ENCODE measurements around the gene ADAMTS17.

The ADAMTS17 gene

GRCh38 chr15:100022391-100022790 is 319.4 kb downstream of the ADAMTS17 start:
- DNase-seq (ENCODE audit: low read depth): no peak

- no peak for DNase-seq (ENCODE audit: low read depth)
Measured at GRCh38 chr15:100021653-100022052, 320.1 kb downstream of the ADAMTS17 start.

GRCh38 chr15:100020614-100021013 is 321.2 kb downstream of the ADAMTS17 start:
- no peak for DNase-seq (ENCODE audit: low read depth)

GRCh38 chr15:100020189-100020588 is 321.6 kb downstream of the ADAMTS17 start:
- DNase-seq (ENCODE audit: low read depth): no peak

GRCh38 chr15:100019601-100020000 is 322.2 kb downstream of the ADAMTS17 start:
- DNase-seq (ENCODE audit: low read depth): no peak

GRCh38 chr15:100018191-100018590 is 323.6 kb downstream of the ADAMTS17 start:
- no peak for DNase-seq (ENCODE audit: low read depth)

GRCh38 chr15:100017140-100017539 is 324.6 kb downstream of the ADAMTS17 start:
- no peak for DNase-seq (ENCODE audit: low read depth)

- DNase-seq (ENCODE audit: low read depth): no peak
Measured at GRCh38 chr15:100016632-100017031, 325.1 kb downstream of the ADAMTS17 start.

GRCh38 chr15:100011235-100011634 is 330.5 kb downstream of the ADAMTS17 start:
- DNase-seq (ENCODE audit: low read depth): no peak

GRCh38 chr15:100009372-100009771 is 332.4 kb downstream of the ADAMTS17 start:
- no peak for DNase-seq (ENCODE audit: low read depth)

- no peak for DNase-seq (ENCODE audit: low read depth)
Measured at GRCh38 chr15:100008258-100008657, 333.5 kb downstream of the ADAMTS17 start.

GRCh38 chr15:100007609-100008008 is 334.2 kb downstream of the ADAMTS17 start:
- no peak for DNase-seq (ENCODE audit: low read depth)

GRCh38 chr15:100005715-100006114 is 336.1 kb downstream of the ADAMTS17 start:
- no peak for DNase-seq (ENCODE audit: low read depth)

- no peak for DNase-seq (ENCODE audit: low read depth)
Measured at GRCh38 chr15:100005013-100005412, 336.8 kb downstream of the ADAMTS17 start.

GRCh38 chr15:100002787-100003536 is 338.8 kb downstream of the ADAMTS17 start:
- no peak for DNase-seq (ENCODE audit: low read depth)

GRCh38 chr15:100002086-100002620 is 339.6 kb downstream of the ADAMTS17 start:
- no peak for DNase-seq (ENCODE audit: low read depth)

- DNase-seq (ENCODE audit: low read depth): no peak
Measured at GRCh38 chr15:100001405-100001804, 340.4 kb downstream of the ADAMTS17 start.

- DNase-seq (ENCODE audit: low read depth): no peak
Measured at GRCh38 chr15:99999282-100000070, 342.3 kb downstream of the ADAMTS17 start.

GRCh38 chr15:99998661-99999101 is 343.1 kb downstream of the ADAMTS17 start:
- no peak for DNase-seq (ENCODE audit: low read depth)

GRCh38 chr15:99997112-99997651 is 344.6 kb downstream of the ADAMTS17 start:
- no peak for DNase-seq (ENCODE audit: low read depth)

- DNase-seq (ENCODE audit: low read depth): no peak
Measured at GRCh38 chr15:99996660-99997059, 345.1 kb downstream of the ADAMTS17 start.

GRCh38 chr15:99995543-99995942 is 346.2 kb downstream of the ADAMTS17 start:
- no peak for DNase-seq (ENCODE audit: low read depth)

- DNase-seq (ENCODE audit: low read depth): no peak
Measured at GRCh38 chr15:99994849-99995248, 346.9 kb downstream of the ADAMTS17 start.

Measured in activated T-helper 9 cell treated with anti-CD3 and anti-CD28 coated beads, Interleukin-2, amount 50 U/mL, for 16 hours (primary cell).